Effector memory CD4-positive, alpha-beta T cell (primary cell): ENCODE results near the gene GABARAPL2.

Experiments used
- DNase-seq, 3 donors: peaks; one replicate each; pipeline ENCODE4 v3.0.0-alpha.2; 2020
- H3K27ac ChIP-seq: 2 replicates; pipeline ENCODE4 v1.7.0; 2013; ENCODE audit warnings: mild to moderate bottlenecking, low read length, moderate library complexity; ENCODE audit not compliant: insufficient read depth, poor library complexity, severe bottlenecking
- H3K27me3 ChIP-seq: replicated peaks from 2 replicates; pipeline ENCODE4 v1.7.0; 2013; ENCODE audit warnings: mild to moderate bottlenecking, low read length; ENCODE audit not compliant: insufficient read depth, control insufficient read depth, poor library complexity, severe bottlenecking
- H3K36me3 ChIP-seq: 2 replicates; pipeline ENCODE4 v1.7.0; 2013; ENCODE audit warnings: mild to moderate bottlenecking, low read length, moderate library complexity; ENCODE audit not compliant: control insufficient read depth, insufficient read depth
- H3K4me1 ChIP-seq: 2 replicates; pipeline ENCODE4 v1.7.0; 2013; ENCODE audit warnings: low read length, mild to moderate bottlenecking; ENCODE audit not compliant: control insufficient read depth, insufficient read depth, poor library complexity, severe bottlenecking
- H3K4me3 ChIP-seq: 2 replicates; pipeline ENCODE4 v1.7.0; 2013; ENCODE audit warnings: low read length, low read depth, mild to moderate bottlenecking; ENCODE audit not compliant: insufficient read depth, poor library complexity, severe bottlenecking
- H3K9me3 ChIP-seq: 2 replicates; pipeline ENCODE4 v1.7.0; 2013; ENCODE audit warnings: mild to moderate bottlenecking, low read length, moderate library complexity; ENCODE audit not compliant: control insufficient read depth

GABARAPL2 gene

GRCh38 chr16:75570396-75571065 is 4.4 kb downstream of the GABARAPL2 start:
- H3K4me1 ChIP-seq: peaks cover 17% of the 10 kb centered on the region
- DNase-seq: no peak
- no peaks in the 10 kb centered on the region for H3K9me3 ChIP-seq
- no peaks in the 10 kb centered on the region for H3K27me3 ChIP-seq
- H3K4me3 ChIP-seq: no peak overlapping the region
- no peak overlapping the region for H3K27ac ChIP-seq
- peaks cover 38% of the 10 kb centered on the region for H3K36me3 ChIP-seq

- Histone ChIP-seq H3K9me3 (no peaks in the 10 kb centered on the region), H3K4me1 (peaks cover 3% of the 10 kb centered on the region), H3K27ac (no peak overlapping the region), H3K27me3 (no peaks in the 10 kb centered on the region), H3K36me3 (peaks cover 58% of the 10 kb centered on the region), H3K4me3 (no peak overlapping the region)
- no peak for DNase-seq
Measured at GRCh38 chr16:75572864-75573542, 6.8 kb downstream of the GABARAPL2 start.

- H3K27ac ChIP-seq: no peak overlapping the region
- no peak overlapping the region for H3K4me3 ChIP-seq
- H3K36me3 ChIP-seq: peaks cover 65% of the 10 kb centered on the region
- H3K27me3 ChIP-seq: no peaks in the 10 kb centered on the region
- no peak for DNase-seq
- H3K9me3 ChIP-seq: no peaks in the 10 kb centered on the region
- H3K4me1 ChIP-seq: peaks cover 3% of the 10 kb centered on the region
Measured at GRCh38 chr16:75573955-75574354, 7.8 kb downstream of the GABARAPL2 start.

- peaks cover 3% of the 10 kb centered on the region for H3K4me1 ChIP-seq
- peaks cover 63% of the 10 kb centered on the region for H3K36me3 ChIP-seq
- H3K27me3 ChIP-seq: no peaks in the 10 kb centered on the region
- no peak for DNase-seq
- H3K4me3 ChIP-seq: no peak overlapping the region
- H3K9me3 ChIP-seq: no peaks in the 10 kb centered on the region
- H3K27ac ChIP-seq: no peak overlapping the region
Measured at GRCh38 chr16:75575958-75576357, 9.8 kb downstream of the GABARAPL2 start.

GRCh38 chr16:75576384-75576811 is 10.2 kb downstream of the GABARAPL2 start:
- Histone ChIP-seq H3K9me3 (no peaks in the 10 kb centered on the region), H3K4me1 (peaks cover 3% of the 10 kb centered on the region), H3K27ac (no peak overlapping the region), H3K4me3 (no peak overlapping the region), H3K27me3 (no peaks in the 10 kb centered on the region), H3K36me3 (peaks cover 59% of the 10 kb centered on the region)
- no peak for DNase-seq

GRCh38 chr16:75578212-75578611 is 12.0 kb downstream of the GABARAPL2 start:
- DNase-seq: no peak
- no peak overlapping the region for H3K4me3 ChIP-seq
- peaks cover 3% of the 10 kb centered on the region for H3K4me1 ChIP-seq
- no peaks in the 10 kb centered on the region for H3K9me3 ChIP-seq
- peaks cover 52% of the 10 kb centered on the region for H3K36me3 ChIP-seq
- H3K27me3 ChIP-seq: no peaks in the 10 kb centered on the region
- no peak overlapping the region for H3K27ac ChIP-seq

GRCh38 chr16:75578725-75579124 is 12.5 kb downstream of the GABARAPL2 start:
- Histone ChIP-seq H3K36me3 (peaks cover 47% of the 10 kb centered on the region), H3K4me3 (no peak overlapping the region), H3K27ac (no peak overlapping the region), H3K4me1 (peaks cover 3% of the 10 kb centered on the region), H3K9me3 (no peaks in the 10 kb centered on the region), H3K27me3 (no peaks in the 10 kb centered on the region)
- DNase-seq: no peak

- Histone ChIP-seq H3K27ac (no peak overlapping the region), H3K36me3 (peaks cover 41% of the 10 kb centered on the region), H3K4me3 (no peak overlapping the region), H3K27me3 (no peaks in the 10 kb centered on the region), H3K9me3 (no peaks in the 10 kb centered on the region), H3K4me1 (peaks cover 3% of the 10 kb centered on the region)
- DNase-seq: no peak
Measured at GRCh38 chr16:75579281-75579834, 13.2 kb downstream of the GABARAPL2 start.

GRCh38 chr16:75584108-75584507 is 17.9 kb downstream of the GABARAPL2 start:
- Histone ChIP-seq H3K36me3 (peaks cover 7% of the 10 kb centered on the region), H3K27ac (no peak overlapping the region), H3K4me1 (no peaks in the 10 kb centered on the region), H3K9me3 (no peaks in the 10 kb centered on the region), H3K4me3 (no peak overlapping the region), H3K27me3 (no peaks in the 10 kb centered on the region)
- no peak for DNase-seq

GRCh38 chr16:75588716-75589115 is 22.5 kb downstream of the GABARAPL2 start:
- H3K4me1 ChIP-seq: no peaks in the 10 kb centered on the region
- no peaks in the 10 kb centered on the region for H3K36me3 ChIP-seq
- no peak overlapping the region for H3K4me3 ChIP-seq
- no peaks in the 10 kb centered on the region for H3K9me3 ChIP-seq
- DNase-seq: no peak
- no peaks in the 10 kb centered on the region for H3K27me3 ChIP-seq
- no peak overlapping the region for H3K27ac ChIP-seq
